SK-N-SH (cell line): ENCODE results near the gene CDH24. TPM values are rescaled to one million over a fixed set of nuclear protein-coding genes. Genes with fewer than 3 reads are reported as not detected.

Experiments
- CTCF ChIA-PET: fragments of 300-600, 350-600 bp; formaldehyde crosslinking; extraction: SDS; loops from one replicate; lab custom pipeline; 2021; lab: Yijun Ruan, JAX
- POLR2A ChIA-PET: fragments of 350-600 bp; sonication (Branson Sonifier 250); formaldehyde crosslinking; extraction: SDS; loops from one replicate; lab custom pipeline; 2020; ENCODE audit warnings: antibody characterized with exemption, inconsistent platforms; lab: Yijun Ruan, JAX
- DNase-seq: peaks from one replicate; pipeline ENCODE4 v3.0.0; 2012
- H2AFZ ChIP-seq: fragments of 200-600 bp; sonication (generic); 2 replicates; pipeline ENCODE4 v1.8.1; 2016; ENCODE audit warnings: antibody characterized with exemption, mild to moderate bottlenecking, low read depth
- H3F3A ChIP-seq: fragments of 200-600 bp; sonication (generic); replicated peaks from 2 replicates; pipeline ENCODE3; 2016; ENCODE audit warnings: antibody characterized with exemption, mild to moderate bottlenecking; ENCODE audit not compliant: insufficient read depth
- H3K27ac ChIP-seq, 2 experiments: fragments of 200-500 bp in 1 of 2; fragments of 200-600 bp in 1 of 2; sonication (Bioruptor generic) in 1 of 2; sonication (generic), shearing (Covaris generic) in 1 of 2; 2 replicates each; pipeline versions ENCODE4 v1.5.1 to v1.6.1; 2014 to 2016; ENCODE audit warnings: low read depth in 2 of 2, inconsistent platforms in 1 of 2, low read length in 1 of 2, mild to moderate bottlenecking in 1 of 2, mixed read lengths in 1 of 2
- H3K27me3 ChIP-seq: fragments of 200-600 bp; sonication (generic), shearing (Covaris generic); 2 replicates; pipeline ENCODE4 v1.6.1; 2016; ENCODE audit warnings: mixed run types; ENCODE audit not compliant: insufficient read depth
- H3K36me3 ChIP-seq, 2 experiments: fragments of 200-500 bp in 1 of 2; fragments of 200-600 bp in 1 of 2; sonication (Bioruptor generic) in 1 of 2; sonication (generic) in 1 of 2; replicated peaks in 1 of 2; 2 replicates each; pipeline versions ENCODE3 to v1.5.1; 2014 to 2016; ENCODE audit warnings: low read length in 1 of 2, mild to moderate bottlenecking in 1 of 2; ENCODE audit not compliant: insufficient read depth in 2 of 2, control insufficient read depth in 1 of 2
- H3K4me1 ChIP-seq, 2 experiments: fragments of 200-500 bp in 1 of 2; fragments of 200-600 bp in 1 of 2; sonication (Bioruptor generic) in 1 of 2; sonication (generic), shearing (Covaris generic) in 1 of 2; 2 replicates each; pipeline versions ENCODE4 v1.5.1 to v1.6.1; 2014 to 2016; ENCODE audit warnings: low read depth in 1 of 2, low read length in 1 of 2, mixed run types in 1 of 2; ENCODE audit not compliant: insufficient read depth in 2 of 2, control insufficient read depth in 1 of 2
- H3K4me2 ChIP-seq: fragments of 200-600 bp; sonication (generic), shearing (Covaris generic); 2 replicates; pipeline ENCODE4 v1.6.1; 2017; ENCODE audit warnings: mixed run types
- H3K4me3 ChIP-seq, 2 experiments: fragments of 200-500 bp in 1 of 2; fragments of 200-600 bp in 1 of 2; sonication (Bioruptor generic) in 1 of 2; sonication (generic), shearing (Covaris generic) in 1 of 2; 2 replicates each; pipeline versions ENCODE4 v1.5.1 to v1.8.1; 2014 to 2016; ENCODE audit warnings: low read depth in 2 of 2, inconsistent platforms in 1 of 2, low read length in 1 of 2, mild to moderate bottlenecking in 1 of 2, mixed read lengths in 1 of 2, moderate library complexity in 1 of 2
- H3K79me2 ChIP-seq: fragments of 200-600 bp; sonication (generic); 2 replicates; pipeline ENCODE4 v1.8.1; 2017; ENCODE audit warnings: mild to moderate bottlenecking; ENCODE audit not compliant: insufficient read depth
- H3K9ac ChIP-seq: fragments of 200-600 bp; sonication (generic); 2 replicates; pipeline ENCODE4 v1.6.1; 2017; ENCODE audit warnings: mixed run types
- H3K9me2 ChIP-seq: fragments of 200-600 bp; sonication (generic); 2 replicates; pipeline ENCODE4 v1.6.1; 2017; ENCODE audit warnings: mixed run types
- H3K9me3 ChIP-seq: fragments of 200-600 bp; sonication (generic); 2 replicates; pipeline ENCODE4 v1.6.1; 2017; ENCODE audit warnings: mixed run types, mild to moderate bottlenecking, moderate library complexity
- H4K20me1 ChIP-seq: fragments of 200-600 bp; sonication (generic); 2 replicates; pipeline ENCODE4 v1.6.1; 2017; ENCODE audit warnings: mild to moderate bottlenecking, mixed run types; ENCODE audit not compliant: insufficient read depth
- CTCF ChIP-seq: fragments of 200-600 bp; sonication (generic); IDR thresholded peaks from 2 replicates; pipeline ENCODE4 v1.6.1; 2017; ENCODE audit warnings: antibody characterized with exemption, mild to moderate bottlenecking, moderate library complexity
- EZH2phosphoT487 ChIP-seq: fragments of 200-600 bp; sonication (generic); IDR thresholded peaks from 2 replicates; pipeline ENCODE4 v1.6.1; 2017; ENCODE audit warnings: low read depth, mixed run types, mild to moderate bottlenecking, antibody characterized with exemption, moderate library complexity, borderline replicate concordance
- FOSL2 ChIP-seq: IDR thresholded peaks from 2 replicates; pipeline ENCODE4 v1.4.0; 2012; ENCODE audit warnings: low read depth, mild to moderate bottlenecking, moderate library complexity, borderline replicate concordance
- GABPA ChIP-seq: IDR thresholded peaks from 2 replicates; pipeline ENCODE4 v1.4.0; 2012; ENCODE audit warnings: low read depth, mild to moderate bottlenecking
- POLR2AphosphoS5 ChIP-seq: IDR thresholded peaks from 2 replicates; pipeline ENCODE4 v1.6.1; 2012; ENCODE audit warnings: low read depth, low read length
- RAD21 ChIP-seq: IDR thresholded peaks from 2 replicates; pipeline ENCODE4 v1.6.1; 2012; ENCODE audit warnings: mild to moderate bottlenecking, low read length
- TCF12 ChIP-seq: IDR thresholded peaks from 2 replicates; pipeline ENCODE4 v1.4.0; 2012
- WGBS: methylation state at CpG from one replicate; pipeline ENCODE4 v1.1.6; 2017; ENCODE audit warnings: low lambda C conversion rate; 5-methylcytosine and 5-hydroxymethylcytosine counted together
- polyA plus RNA-seq, 3 experiments: library from polyadenylated mRNA; depleted of rRNA; stranded (reverse); fragments of >200 nt; gene quantifications; 2 replicates each; pipeline ENCODE4 v1.2.3, GENCODE V29; 2012

Gene CDH24
- polyA plus RNA-seq, 1 of the 3 experiments (the other 2 are of a cell fraction) = 30.8 TPM

- H3K9me3 ChIP-seq = no peaks in the 10 kb centered on the region
- peaks cover 60% of the 10 kb centered on the region for H3F3A ChIP-seq
- no peaks in the 10 kb centered on the region for H3K9me2 ChIP-seq
- H3K36me3 ChIP-seq = peaks cover 74 to 87% of the 10 kb centered on the region in 2 experiments
- no peak overlapping the region for H3K9ac ChIP-seq
- peak; percentile 48 for DNase-seq
- H3K4me1 ChIP-seq = peaks cover 6 to 30% of the 10 kb centered on the region in 2 experiments
- no peaks in the 10 kb centered on the region for H3K27me3 ChIP-seq
- H2AFZ ChIP-seq = no peak overlapping the region
- no peak overlapping the region for H3K4me3 ChIP-seq
- ChIA-PET POLR2A (interaction anchor here (0.8 kb wide), 1 partner anchor 18 kb away, joined by 3 read pairs; the partner anchor contains the start of genes ACIN1 and C14orf119), CTCF (interaction anchor here (0.6 to 5.8 kb wide), 33 partner anchors 9 to 249 kb away, joined by 3 to 73 read pairs (median 5); partner anchors contain the start of genes ACIN1, C14orf119, CDH24 and HAUS4)
- WGBS = 59% methylated on average over 5 of the region's 5 CpGs
- H3K4me2 ChIP-seq = no peak overlapping the region
- peaks cover 39% of the 10 kb centered on the region for H3K79me2 ChIP-seq
- 0 out of 4 replicates have a peak overlapping the region, but pooled peaks of 1 of the 2 experiments have one; percentile 75 for H3K27ac ChIP-seq
- TF ChIP-seq RAD21 = peak; percentile 41
- no peak for TF ChIP-seq TCF12
- TF ChIP-seq POLR2AphosphoS5 = no peak
- peak; percentile 80 for TF ChIP-seq CTCF
- H4K20me1 ChIP-seq = no peaks in the 10 kb centered on the region
Observed at GRCh38 chr14:23076785-23077408, 19.6 kb upstream of the CDH24 start.

GRCh38 chr14:23074906-23075305, 17.6 kb upstream of the CDH24 start:
- no peak for DNase-seq
- H3K79me2 ChIP-seq = peaks cover 48% of the 10 kb centered on the region
- no peaks in the 10 kb centered on the region for H3K9me3 ChIP-seq
- H3K9me2 ChIP-seq = no peaks in the 10 kb centered on the region
- H3K27me3 ChIP-seq = no peaks in the 10 kb centered on the region
- H2AFZ ChIP-seq = no peak overlapping the region
- no peak for TF ChIP-seq EZH2phosphoT487
- no peak overlapping the region for H3K4me2 ChIP-seq
- peaks cover 45% of the 10 kb centered on the region for H3F3A ChIP-seq
- H3K4me3 ChIP-seq = no peak overlapping the region
- WGBS = 94% methylated on average over 1 of the region's 1 CpG
- CTCF ChIA-PET = interaction anchor here (0.6 to 2.9 kb wide), 4 partner anchors 46 to 109 kb away, joined by 3 to 7 read pairs (median 4); no protein-coding TSS in a partner anchor
- no peaks in the 10 kb centered on the region for H4K20me1 ChIP-seq
- H3K9ac ChIP-seq = no peak overlapping the region
- H3K4me1 ChIP-seq = peaks cover 16 to 29% of the 10 kb centered on the region in 2 experiments
- peaks cover 57 to 68% of the 10 kb centered on the region in 2 experiments for H3K36me3 ChIP-seq
- no peak overlapping the region for H3K27ac ChIP-seq
- POLR2A ChIA-PET = no interaction called here

- H3K27ac ChIP-seq = peak overlapping the region; percentile 68 to 87
- peak overlapping the region in 1 of 2 experiments; percentile 63; a peak in 2 of 4 replicates for H3K4me3 ChIP-seq
- H3K27me3 ChIP-seq = no peaks in the 10 kb centered on the region
- TF ChIP-seq FOSL2 (no peak), GABPA (no peak)
- CTCF ChIA-PET = interaction anchor here (0.7 to 7.7 kb wide), 13 partner anchors 9 to 142 kb away, joined by 3 to 152 read pairs (median 9); partner anchors contain the start of genes ACIN1, C14orf119, CDH24 and PRMT5
- H3K4me2 ChIP-seq = peak overlapping the region; percentile 95; the same call in 1 of the 2 replicates
- H3K79me2 ChIP-seq = peaks cover 71% of the 10 kb centered on the region
- H3K9me3 ChIP-seq = no peaks in the 10 kb centered on the region
- WGBS = 47% methylated on average over 5 of the region's 5 CpGs
- peaks cover 21% of the 10 kb centered on the region for H4K20me1 ChIP-seq
- POLR2A ChIA-PET = interaction anchor here (0.6 to 1.4 kb wide), 7 partner anchors 9 to 1200 kb away, joined by 3 to 7 read pairs (median 4); partner anchors contain the start of genes ACIN1 and C14orf119
- no peak for DNase-seq
- H3K36me3 ChIP-seq = peaks cover 51 to 59% of the 10 kb centered on the region in 2 experiments
- no peak overlapping the region for H2AFZ ChIP-seq
- H3F3A ChIP-seq = peaks cover 32% of the 10 kb centered on the region
- peak overlapping the region; percentile 91; the same call in 1 of the 2 replicates for H3K9ac ChIP-seq
- H3K4me1 ChIP-seq = peaks cover 20 to 35% of the 10 kb centered on the region in 2 experiments
- no peaks in the 10 kb centered on the region for H3K9me2 ChIP-seq
Observed at GRCh38 chr14:23071921-23072539, 14.7 kb upstream of the CDH24 start.
